ENCODE results near the gene C8B.

C8B gene

GRCh38 chr1:56880774-56881173 lies 85.0 kb downstream of the C8B start:
- H3K27me3 ChIP-seq (ENCODE audit: control insufficient read depth, insufficient read depth, low read length, poor library complexity, severe bottlenecking): no peaks in the 10 kb centered on the region
- no peaks in the 10 kb centered on the region for H3K9me3 ChIP-seq (ENCODE audit: control insufficient read depth, low read length)
- H3K27ac ChIP-seq (ENCODE audit: insufficient read depth, low read depth, low read length, poor library complexity, severe bottlenecking): no peak overlapping the region
- H3K4me3 ChIP-seq (ENCODE audit: insufficient read depth, low read depth, low read length): no peak overlapping the region
- WGBS, 2 experiments: 86 to 88% methylated on average over 1 of the region's 1 CpG
- H3K36me3 ChIP-seq (ENCODE audit: control insufficient read depth, insufficient read depth, low read length): no peaks in the 10 kb centered on the region
- H3K4me1 ChIP-seq (ENCODE audit: control insufficient read depth, insufficient read depth, low read length): no peaks in the 10 kb centered on the region

Measured in ectodermal cell (in vitro differentiated cells).